Epithelial cell of proximal tubule (primary cell): Measurements from ENCODE around the gene PCSK1. TPM values are rescaled to one million over a fixed set of nuclear protein-coding genes. Genes with fewer than 3 reads are reported as not detected.

Source experiments
- DNase-seq: peaks from one replicate; pipeline ENCODE4 v3.0.0-alpha.2; 2011; ENCODE audit warnings: low read depth
- H3K4me3 ChIP-seq: 2 replicates; pipeline ENCODE4 v1.5.1; 2011; ENCODE audit warnings: low read depth, mild to moderate bottlenecking, low read length
- total RNA-seq: library from RNA; depleted of rRNA; stranded (reverse); fragments of >200 nt; gene quantifications from 2 replicates; pipeline ENCODE4 v1.2.3, GENCODE V29; 2015
- TF ChIP-seq, protein P1 (sequence below): conservative IDR thresholded peaks from 2 replicates; pipeline ENCODE4 v1.5.1; 2012; ENCODE audit warnings: low read depth, mild to moderate bottlenecking, low read length

The PCSK1 gene
- total RNA-seq, 1 donor from 2014 or later: not detected

DNA sequence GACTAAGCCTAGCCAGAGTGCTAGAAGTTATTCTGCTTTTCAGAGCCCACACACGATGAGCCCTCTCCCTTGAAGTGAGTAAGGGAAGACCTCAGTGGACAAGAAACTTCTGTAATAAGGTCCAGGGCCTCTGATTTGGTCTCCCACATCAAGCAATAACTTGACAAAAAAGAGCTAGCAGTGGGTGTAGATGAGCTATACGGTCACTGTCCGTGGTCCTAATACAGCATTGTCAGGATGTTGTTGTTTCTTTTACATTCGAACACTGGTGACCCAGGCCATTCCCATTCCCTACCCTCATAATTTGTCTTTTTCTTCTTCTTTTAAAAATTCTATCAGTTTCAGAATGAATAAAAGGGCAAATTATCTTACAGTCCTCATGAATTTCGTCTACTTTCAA, 5.2 kb downstream of the PCSK1 start:
- TF ChIP-seq, protein P1, sequence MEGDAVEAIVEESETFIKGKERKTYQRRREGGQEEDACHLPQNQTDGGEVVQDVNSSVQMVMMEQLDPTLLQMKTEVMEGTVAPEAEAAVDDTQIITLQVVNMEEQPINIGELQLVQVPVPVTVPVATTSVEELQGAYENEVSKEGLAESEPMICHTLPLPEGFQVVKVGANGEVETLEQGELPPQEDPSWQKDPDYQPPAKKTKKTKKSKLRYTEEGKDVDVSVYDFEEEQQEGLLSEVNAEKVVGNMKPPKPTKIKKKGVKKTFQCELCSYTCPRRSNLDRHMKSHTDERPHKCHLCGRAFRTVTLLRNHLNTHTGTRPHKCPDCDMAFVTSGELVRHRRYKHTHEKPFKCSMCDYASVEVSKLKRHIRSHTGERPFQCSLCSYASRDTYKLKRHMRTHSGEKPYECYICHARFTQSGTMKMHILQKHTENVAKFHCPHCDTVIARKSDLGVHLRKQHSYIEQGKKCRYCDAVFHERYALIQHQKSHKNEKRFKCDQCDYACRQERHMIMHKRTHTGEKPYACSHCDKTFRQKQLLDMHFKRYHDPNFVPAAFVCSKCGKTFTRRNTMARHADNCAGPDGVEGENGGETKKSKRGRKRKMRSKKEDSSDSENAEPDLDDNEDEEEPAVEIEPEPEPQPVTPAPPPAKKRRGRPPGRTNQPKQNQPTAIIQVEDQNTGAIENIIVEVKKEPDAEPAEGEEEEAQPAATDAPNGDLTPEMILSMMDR: no peak
- DNase-seq: no peak
- H3K4me3 ChIP-seq: no peak overlapping the region

DNA sequence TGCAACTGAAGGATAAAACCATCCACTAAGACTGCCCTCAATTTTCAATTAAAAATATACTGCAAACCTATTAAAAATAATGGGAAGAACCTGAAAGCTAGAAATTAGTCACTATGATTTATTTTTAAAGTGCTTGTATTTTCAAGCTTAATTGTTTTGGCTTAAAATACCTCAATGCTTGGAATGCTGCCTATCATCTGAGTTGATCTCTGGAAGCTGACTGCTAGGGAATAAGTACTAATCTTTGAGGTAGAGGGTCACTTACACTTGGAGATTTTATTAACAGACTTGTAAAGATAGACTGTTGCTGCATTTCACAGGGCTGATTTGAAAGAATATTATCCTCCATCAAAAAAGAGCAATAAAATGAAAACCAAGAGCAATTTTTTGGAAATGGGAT, 6.2 kb downstream of the PCSK1 start:
- H3K4me3 ChIP-seq: no peak overlapping the region
- DNase-seq: no peak
- TF ChIP-seq, protein P1: no peak

DNA sequence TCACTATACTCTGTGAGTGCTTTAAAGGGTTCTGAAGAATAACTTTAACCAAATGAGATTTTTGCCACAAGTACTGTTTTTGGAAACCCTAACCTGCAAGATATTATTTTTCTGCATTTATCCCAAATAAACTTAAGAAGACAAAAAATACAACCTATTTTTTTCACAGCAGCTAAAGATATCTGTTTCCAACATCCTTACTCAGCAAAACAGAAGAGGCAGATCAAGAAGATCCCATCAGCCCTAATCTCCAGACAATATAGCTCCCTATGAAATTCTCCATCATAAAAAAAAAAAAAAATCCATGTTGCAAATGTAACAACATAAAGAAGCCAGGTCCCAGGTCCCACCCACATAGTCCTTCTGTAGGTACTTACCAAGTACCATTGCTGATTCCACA, 7.6 kb downstream of the PCSK1 start:
- H3K4me3 ChIP-seq: no peak overlapping the region
- TF ChIP-seq, protein P1: no peak
- no peak for DNase-seq

DNA sequence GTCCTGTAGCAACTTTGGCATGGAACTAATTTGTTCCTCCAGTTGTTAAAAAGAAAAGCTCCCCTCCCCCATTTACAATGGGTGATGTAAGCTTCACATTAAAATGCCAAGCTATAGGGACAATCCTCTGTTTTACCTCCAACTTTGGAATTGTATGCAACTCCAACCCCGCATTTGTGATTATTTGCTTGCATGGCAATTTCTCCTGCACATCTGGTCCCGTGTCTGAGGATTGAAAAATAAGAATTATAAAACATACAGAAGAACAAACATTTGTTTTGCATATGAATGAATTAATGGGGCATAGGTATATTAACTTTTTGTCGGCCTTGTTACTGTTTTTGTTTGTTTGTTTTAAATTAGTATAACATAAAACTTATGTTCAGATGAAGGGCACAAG, 17.2 kb downstream of the PCSK1 start:
- TF ChIP-seq, protein P1: no peak
- DNase-seq: no peak
- no peak overlapping the region for H3K4me3 ChIP-seq

DNA sequence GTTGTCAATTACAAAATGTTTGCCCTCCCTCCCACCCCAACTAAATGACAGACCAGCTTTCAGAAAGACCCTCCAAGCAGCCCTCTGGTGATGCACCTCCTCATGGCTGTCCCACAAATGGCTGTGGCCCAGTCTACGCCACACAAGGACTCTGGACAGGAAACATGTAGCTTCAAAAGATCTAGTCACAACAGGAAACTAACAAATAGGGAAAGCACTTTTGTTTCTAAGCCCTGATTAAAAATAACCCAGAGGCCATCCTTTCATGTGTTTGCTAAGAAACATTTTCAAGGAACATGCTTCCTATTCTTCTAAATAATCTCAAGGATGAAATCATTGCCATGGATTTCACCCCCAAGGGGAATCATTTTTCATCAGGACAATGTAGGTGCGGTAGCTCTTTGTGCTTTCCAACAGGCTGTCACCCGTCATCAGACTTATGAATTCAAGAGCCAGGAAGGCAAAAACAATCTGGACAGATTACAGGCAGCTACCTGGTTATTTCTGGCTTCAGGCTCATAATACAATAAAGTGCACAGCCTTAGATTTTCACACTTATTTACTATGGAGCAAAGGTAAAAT, 20.1 kb downstream of the PCSK1 start:
- no peak overlapping the region for H3K4me3 ChIP-seq
- no peak for DNase-seq
- TF ChIP-seq, protein P1: no peak

DNA sequence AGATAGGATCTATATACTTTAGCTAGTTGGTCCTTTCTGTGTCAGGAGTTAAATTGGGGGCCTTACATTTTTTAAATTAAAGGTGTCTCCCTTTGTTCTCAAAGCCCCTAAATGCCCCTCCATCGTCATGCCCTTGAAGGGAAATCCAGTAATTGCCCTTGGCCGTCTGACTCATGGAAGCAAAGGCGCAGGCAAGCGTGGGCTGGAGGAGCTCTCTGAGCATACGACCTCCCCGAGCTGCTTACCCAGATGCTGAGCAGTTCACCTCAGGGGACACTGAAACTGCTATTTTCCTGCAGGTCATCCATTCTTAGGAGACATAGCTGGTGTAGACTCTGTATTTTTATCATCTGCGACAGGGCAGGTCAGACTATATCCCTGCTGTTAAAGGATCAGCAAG, 23.0 kb downstream of the PCSK1 start:
- DNase-seq: no peak
- H3K4me3 ChIP-seq: no peak overlapping the region
- TF ChIP-seq, protein P1: no peak

DNA sequence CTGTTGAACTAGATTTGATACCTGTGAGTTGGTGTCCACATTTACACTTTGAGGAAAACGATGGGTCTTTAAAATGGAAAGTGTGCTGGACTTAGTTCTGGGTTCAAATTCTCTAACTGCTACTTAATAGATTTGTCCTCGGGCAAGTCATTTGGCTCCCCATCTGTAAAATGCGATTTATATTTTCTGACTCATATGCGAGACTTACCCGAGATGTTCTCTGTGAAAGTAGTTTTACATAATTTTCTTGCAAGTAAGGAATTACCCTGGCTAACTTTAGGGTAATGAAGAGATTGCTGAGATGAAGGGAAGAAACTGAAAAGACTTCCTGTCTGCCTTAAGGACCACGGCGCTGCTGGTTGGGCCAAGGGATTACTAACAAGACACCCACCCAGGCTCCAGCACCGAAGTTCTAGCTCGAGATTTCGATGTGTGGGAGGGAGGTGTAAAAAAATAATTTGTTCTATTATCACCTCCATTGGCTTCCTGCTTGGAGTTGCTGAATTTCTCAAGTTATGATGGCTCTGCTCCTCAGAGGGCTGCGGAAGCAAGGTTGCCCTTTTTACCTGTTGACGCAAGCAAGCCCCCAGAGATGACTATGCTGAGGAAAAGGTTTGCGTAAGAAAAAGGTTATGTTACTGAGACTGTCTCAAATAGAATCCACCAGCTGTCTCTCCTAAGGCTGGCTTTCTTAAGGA, 24.1 kb downstream of the PCSK1 start:
- no peak overlapping the region for H3K4me3 ChIP-seq
- TF ChIP-seq, protein P1: no peak
- no peak for DNase-seq
